Stimulated activated naive CD4-positive, alpha-beta T cell treated with Interleukin-2 at 50 U/mL for 16 hours (primary cell): ENCODE measurements around the gene IZUMO4.

Source experiments
- DNase-seq: peaks from one replicate; lab custom pipeline; 2025; lab: John Stamatoyannopoulos, UW

The IZUMO4 gene

GRCh38 chr19:2108251-2109016 is 11.7 kb downstream of the IZUMO4 start:
- no peak for DNase-seq

GRCh38 chr19:2109046-2109864 is 12.5 kb downstream of the IZUMO4 start:
- DNase-seq: no peak

DNA sequence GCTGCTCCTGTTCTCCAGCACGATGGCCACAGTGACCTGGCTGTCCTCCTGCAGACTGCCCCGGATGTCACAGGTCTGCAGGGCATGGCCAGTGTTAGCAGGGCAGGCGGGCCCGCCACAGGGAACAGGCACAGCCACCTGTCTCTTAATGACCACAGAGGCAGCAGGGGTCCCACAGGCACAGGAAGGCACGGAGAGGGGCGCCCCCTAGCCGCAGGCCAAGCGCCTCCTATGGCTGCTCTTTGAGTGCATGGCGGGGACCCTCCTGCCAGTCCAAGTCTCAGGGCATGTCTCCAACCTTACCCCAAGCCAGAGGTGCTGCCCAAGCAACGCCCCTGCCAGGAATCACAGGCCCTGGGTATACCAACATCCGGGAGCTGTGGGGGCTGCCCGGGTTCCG is 14.1 kb downstream of the IZUMO4 start:
- no peak for DNase-seq

- DNase-seq: no peak
Measured at GRCh38 chr19:2111425-2111824, 14.7 kb downstream of the IZUMO4 start.

GRCh38 chr19:2111886-2112285 is 15.2 kb downstream of the IZUMO4 start:
- DNase-seq: no peak

GRCh38 chr19:2112516-2113320 is 16.0 kb downstream of the IZUMO4 start:
- no peak for DNase-seq

- no peak for DNase-seq
Measured at GRCh38 chr19:2113439-2114211, 16.9 kb downstream of the IZUMO4 start.

- DNase-seq: no peak
Measured at GRCh38 chr19:2114218-2114617, 17.5 kb downstream of the IZUMO4 start.

- no peak for DNase-seq
Measured at GRCh38 chr19:2114821-2115220, 18.1 kb downstream of the IZUMO4 start.

GRCh38 chr19:2115324-2115723 is 18.6 kb downstream of the IZUMO4 start:
- no peak for DNase-seq

DNA sequence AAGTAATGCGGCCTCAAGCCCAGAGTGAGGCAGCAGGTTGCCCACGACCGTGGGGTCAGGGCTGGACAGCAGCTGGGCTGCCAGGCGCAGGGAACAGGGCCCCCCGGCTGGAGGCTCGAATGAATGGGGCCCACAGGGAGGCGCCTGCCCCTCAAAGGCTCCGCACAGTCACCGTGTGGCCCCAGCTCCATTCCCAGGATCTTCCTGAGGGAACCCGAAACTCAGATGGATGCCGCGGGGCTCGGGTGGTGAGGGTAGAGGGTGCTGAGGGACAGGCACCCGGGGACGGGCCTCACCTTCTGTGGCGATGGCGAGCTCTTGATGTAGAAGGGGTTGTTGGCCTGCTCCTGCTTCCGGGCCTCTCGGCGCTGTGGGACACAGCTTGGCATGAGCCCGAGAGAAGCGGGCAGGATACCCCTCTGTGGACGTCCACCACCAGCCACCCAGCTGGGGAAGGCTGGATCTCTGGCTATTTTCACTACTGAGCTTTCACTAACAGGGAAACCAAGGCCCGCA is 19.3 kb downstream of the IZUMO4 start:
- no peak for DNase-seq

DNA sequence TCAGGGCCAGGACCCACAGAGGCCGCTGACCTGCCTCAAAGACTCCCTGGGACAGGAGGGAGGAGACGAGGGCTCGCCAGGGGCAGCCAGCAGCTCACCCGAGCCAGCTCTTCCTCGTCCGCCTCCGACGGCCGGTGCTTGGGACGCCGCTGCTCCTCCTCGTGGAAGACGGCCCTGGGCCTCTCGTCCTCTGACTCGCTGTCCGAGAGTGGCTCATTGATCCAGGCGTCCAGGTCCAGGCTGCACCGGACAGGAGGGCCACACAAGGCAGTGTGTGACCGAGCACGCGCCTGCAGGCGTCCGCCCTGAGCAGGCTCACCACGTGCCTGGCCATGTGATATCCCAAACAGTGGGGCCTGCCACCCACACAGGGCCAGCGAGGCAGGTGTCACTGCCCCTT is 19.8 kb downstream of the IZUMO4 start:
- DNase-seq: no peak

DNA sequence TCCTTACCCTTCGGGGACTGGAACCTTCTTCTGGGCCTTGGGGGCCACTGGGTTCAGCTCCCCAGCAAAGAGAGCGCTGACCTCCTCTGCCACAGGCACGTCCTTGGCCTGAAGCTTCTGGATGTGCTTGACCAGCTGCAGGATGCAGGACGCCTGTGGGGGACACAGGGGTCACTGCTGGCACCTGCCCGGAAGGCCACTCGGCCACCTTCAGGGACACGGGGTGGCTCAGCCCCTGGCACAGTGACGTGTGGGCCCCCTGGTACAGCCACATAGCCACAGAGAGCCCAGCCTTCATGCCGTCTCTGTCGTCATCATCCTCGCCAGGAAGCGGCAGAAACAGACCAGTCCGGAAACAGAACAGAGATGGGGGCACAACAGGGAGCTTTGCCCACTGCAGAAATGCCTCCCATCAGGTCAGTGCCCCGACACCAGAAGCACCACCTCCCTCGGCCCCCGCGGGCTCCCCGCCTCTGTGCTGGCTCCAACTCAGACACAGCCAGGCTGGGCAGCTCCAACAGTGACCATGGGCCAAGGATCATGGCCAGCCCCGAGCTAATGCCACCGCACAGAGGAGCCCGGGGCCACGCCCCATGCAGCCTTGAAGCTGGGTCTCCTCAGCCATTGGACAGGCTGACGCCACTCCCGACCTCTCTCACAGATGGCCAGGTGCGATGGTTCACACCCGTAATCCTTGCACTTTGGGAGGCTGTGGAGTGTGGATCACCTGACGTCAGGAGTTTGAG is 20.7 kb downstream of the IZUMO4 start:
- DNase-seq: no peak

DNA sequence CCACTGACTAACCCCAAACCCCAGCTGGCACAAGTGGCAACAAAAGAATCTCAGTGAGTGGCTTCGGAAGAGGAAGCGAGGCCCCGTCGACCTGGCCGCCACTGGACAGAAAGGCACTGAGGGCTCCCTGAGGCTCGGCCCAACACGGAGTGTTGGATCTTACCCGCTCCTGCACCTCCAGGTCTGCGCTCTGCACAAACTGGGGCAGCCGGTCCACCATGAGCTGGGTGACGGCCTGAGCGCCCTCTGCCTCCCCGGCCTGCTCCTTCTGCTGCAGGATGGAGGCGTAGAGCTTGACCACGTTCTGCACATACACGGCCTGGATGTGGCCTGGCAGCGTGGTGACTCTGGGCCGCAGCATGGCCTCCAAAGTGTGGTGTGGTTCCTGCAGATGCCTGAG is 21.7 kb downstream of the IZUMO4 start:
- no peak for DNase-seq

GRCh38 chr19:2119921-2120785 is 23.4 kb downstream of the IZUMO4 start:
- no peak for DNase-seq

GRCh38 chr19:2120821-2121220 is 24.1 kb downstream of the IZUMO4 start:
- DNase-seq: no peak

DNA sequence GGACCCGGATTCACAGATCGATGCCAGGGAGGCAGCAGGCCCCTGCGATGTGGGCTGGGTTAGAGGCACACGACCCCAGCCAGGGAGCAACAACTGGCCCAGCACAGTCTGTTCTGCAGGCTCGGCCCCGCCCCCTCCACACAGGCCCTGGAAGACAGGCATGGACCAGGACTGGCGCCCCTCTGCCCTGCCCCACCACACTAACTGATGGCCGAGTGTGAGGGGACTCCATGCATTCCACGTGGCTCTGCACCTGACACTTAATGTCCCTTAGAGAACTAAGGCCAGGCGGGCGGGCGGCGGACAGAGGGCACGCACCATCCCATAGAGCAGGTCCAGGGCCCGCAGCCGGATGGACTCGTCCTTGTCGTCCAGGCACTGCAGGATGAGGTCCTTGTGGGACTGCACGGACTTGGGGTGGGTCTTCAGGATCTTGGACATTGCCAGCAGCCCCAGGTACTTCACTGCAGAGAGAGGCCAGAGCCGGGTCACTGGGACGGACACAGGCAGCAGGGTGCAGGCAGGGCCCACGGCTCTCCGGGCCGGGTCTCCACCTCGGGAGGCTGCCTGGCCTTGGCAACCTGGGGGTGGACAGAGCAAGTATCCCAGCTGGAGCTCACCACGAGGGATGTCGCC is 24.8 kb downstream of the IZUMO4 start:
- DNase-seq: no peak

- DNase-seq: no peak
Measured at GRCh38 chr19:2122251-2122650, 25.5 kb downstream of the IZUMO4 start.

DNA sequence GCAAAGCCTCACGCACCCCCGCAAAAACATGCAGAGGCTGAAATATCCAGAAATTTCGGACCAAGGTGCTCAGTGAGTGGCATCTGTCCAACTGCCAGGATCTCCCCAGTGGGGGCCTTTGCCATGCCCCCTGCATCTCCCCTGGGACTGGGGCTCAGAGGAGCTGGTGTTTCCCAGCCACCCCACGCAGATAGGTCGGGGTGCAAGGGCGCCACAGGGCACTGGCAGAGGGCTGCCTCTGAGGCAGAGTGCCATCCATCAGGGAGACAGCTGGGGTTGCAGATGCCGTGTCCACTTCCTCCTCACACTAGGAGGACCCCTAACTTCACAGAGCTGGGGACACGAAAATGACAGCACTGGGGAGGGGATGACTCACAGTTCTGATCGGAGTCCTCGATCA is 26.3 kb downstream of the IZUMO4 start:
- no peak for DNase-seq
